KBM-7 (cell line): ENCODE data around the gene ISLR.

Experiments used
- DNase-seq: peaks from one replicate; pipeline ENCODE4 v3.0.0-alpha.2; 2015
- in situ Hi-C: fragments of 300-500 bp; cut with MboI; formaldehyde crosslinking; loops from 2 replicates; pipeline ENCODE4 v1.14.3; 2020; ENCODE audit warnings: low sequenced_read_pairs, low pct_unique_long_range_greater_than_20kb, mixed read lengths

The ISLR gene

GRCh38 chr15:74184582-74185091 is 11.1 kb downstream of the ISLR start:
- in situ Hi-C loops: no loop called here
- DNase-seq: no peak

- no peak for DNase-seq
These were observed 12.3 kb downstream of the ISLR start for GRCh38 chr15:74185710-74186348.

GRCh38 chr15:74188216-74188615 is 14.7 kb downstream of the ISLR start:
- DNase-seq: no peak
- in situ Hi-C loops: no loop called here

More at GRCh38 chr15:74185710-74186348, 12.3 kb downstream of the ISLR start:
- in situ Hi-C loops: no loop called here

- in situ Hi-C loops: no loop called here
- DNase-seq: no peak
These were observed 18.3 kb downstream of the ISLR start for GRCh38 chr15:74191798-74192197.

GRCh38 chr15:74192751-74193150 is 19.2 kb downstream of the ISLR start:
- no peak for DNase-seq
- in situ Hi-C loops: no loop called here

- in situ Hi-C loops: no loop called here
- DNase-seq: no peak
These were observed 19.8 kb downstream of the ISLR start for GRCh38 chr15:74193299-74193718.

- in situ Hi-C loops: no loop called here
- DNase-seq: no peak
These were observed 20.4 kb downstream of the ISLR start for GRCh38 chr15:74193905-74194304.

- DNase-seq: peak; percentile 12
- in situ Hi-C loops: no loop called here
These were observed 21.4 kb downstream of the ISLR start for GRCh38 chr15:74194572-74195559.

GRCh38 chr15:74196175-74196574 is 22.7 kb downstream of the ISLR start:
- no peak for DNase-seq

GRCh38 chr15:74197176-74197965 is 23.9 kb downstream of the ISLR start:
- no peak for DNase-seq
- in situ Hi-C loops: no loop called here

More at GRCh38 chr15:74196175-74196574, 22.7 kb downstream of the ISLR start:
- in situ Hi-C loops: no loop called here

- in situ Hi-C loops: no loop called here
- DNase-seq: no peak
These were observed 25.8 kb downstream of the ISLR start for GRCh38 chr15:74199297-74199652.

GRCh38 chr15:74200412-74200815 is 26.9 kb downstream of the ISLR start:
- no peak for DNase-seq
- in situ Hi-C loops: no loop called here

- in situ Hi-C loops: no loop called here
- no peak for DNase-seq
These were observed 27.4 kb downstream of the ISLR start for GRCh38 chr15:74200871-74201419.

- in situ Hi-C loops: no loop called here
- DNase-seq: no peak
These were observed 28.4 kb downstream of the ISLR start for GRCh38 chr15:74201710-74202420.

GRCh38 chr15:74202452-74203401 is 29.2 kb downstream of the ISLR start, which contains the start of gene STRA6:
Gene STRA6, minus strand, starts transcription at chr15:74202787. Its CDS starts 520 bp downstream, at chr15:74202267.
- peak; percentile 15 for DNase-seq
- in situ Hi-C loops: no loop called here

- no peak for DNase-seq
- in situ Hi-C loops: no loop called here
These were observed 30.5 kb downstream of the ISLR start for GRCh38 chr15:74203914-74204431.

GRCh38 chr15:74205582-74205947 is 32.1 kb downstream of the ISLR start:
- in situ Hi-C loops: no loop called here
- DNase-seq: no peak
